Mesendoderm (in vitro differentiated cells): ENCODE results near the gene MALL.
A peak's percentile ranks its signal among the peaks of the same experiment; 100 is the strongest.
"Not testable (repeated sequence)": the region's sequence is repeated elsewhere in the genome, so short reads cannot be mapped to it uniquely, and the experiment has no call there.

Experiments used
- DNase-seq: peaks from one replicate; pipeline ENCODE4 v3.0.0; 2013
- H2AK5ac ChIP-seq: 2 replicates; pipeline ENCODE4 v1.6.1; 2013; ENCODE audit warnings: low read length, inconsistent platforms
- H2BK120ac ChIP-seq: 2 replicates; pipeline ENCODE4 v1.6.1; 2013; ENCODE audit warnings: low read depth, mild to moderate bottlenecking, low read length, moderate library complexity, mixed read lengths
- H2BK15ac ChIP-seq: replicated peaks from 2 replicates; pipeline ENCODE4 v1.6.1; 2013; ENCODE audit warnings: low read depth, mild to moderate bottlenecking, moderate library complexity
- H2BK5ac ChIP-seq: 2 replicates; pipeline ENCODE4 v1.6.1; 2013; ENCODE audit warnings: low read length, inconsistent platforms
- H3K18ac ChIP-seq: 2 replicates; pipeline ENCODE4 v1.6.1; 2013; ENCODE audit warnings: mild to moderate bottlenecking, low read length, mixed read lengths
- H3K23ac ChIP-seq: one replicate; pipeline ENCODE4 v1.6.1; 2013; ENCODE audit warnings: low read length
- H3K27ac ChIP-seq: 2 replicates; pipeline ENCODE4 v1.5.1; 2013; ENCODE audit warnings: low read depth, mild to moderate bottlenecking, inconsistent platforms, low read length, moderate library complexity
- H3K27me3 ChIP-seq: 2 replicates; pipeline ENCODE4 v1.6.1; 2013; ENCODE audit warnings: low read length, control low read depth, mild to moderate bottlenecking, inconsistent platforms; ENCODE audit not compliant: insufficient read depth, poor library complexity
- H3K36me3 ChIP-seq: 2 replicates; pipeline ENCODE4 v1.6.1; 2013; ENCODE audit warnings: low read length, inconsistent platforms; ENCODE audit not compliant: control insufficient read depth, insufficient read depth
- H3K4ac ChIP-seq: one replicate; pipeline ENCODE4 v1.6.1; 2013; ENCODE audit warnings: low read depth, mild to moderate bottlenecking, low read length, moderate library complexity
- H3K4me1 ChIP-seq: 2 replicates; pipeline ENCODE4 v1.6.1; 2013; ENCODE audit warnings: low read depth, low read length, inconsistent platforms; ENCODE audit not compliant: control insufficient read depth
- H3K4me2 ChIP-seq: 2 replicates; pipeline ENCODE4 v1.6.1; 2013; ENCODE audit warnings: low read length
- H3K4me3 ChIP-seq: 2 replicates; pipeline ENCODE4 v1.5.1; 2013; ENCODE audit warnings: mild to moderate bottlenecking, low read length
- H3K56ac ChIP-seq: one replicate; pipeline ENCODE4 v1.6.1; 2013; ENCODE audit warnings: low read length
- H3K79me1 ChIP-seq: 2 replicates; pipeline ENCODE4 v1.6.1; 2013; ENCODE audit warnings: low read length, inconsistent platforms
- H3K79me2 ChIP-seq: 2 replicates; pipeline ENCODE4 v1.6.1; 2013; ENCODE audit warnings: mild to moderate bottlenecking, low read length; ENCODE audit not compliant: control insufficient read depth, insufficient read depth
- H3K9ac ChIP-seq: 2 replicates; pipeline ENCODE4 v1.6.1; 2013; ENCODE audit warnings: low read length, inconsistent platforms
- H4K5ac ChIP-seq: one replicate; pipeline ENCODE4 v1.6.1; 2013; ENCODE audit warnings: low read length
- H4K8ac ChIP-seq: one replicate; pipeline ENCODE4 v1.6.1; 2013; ENCODE audit warnings: low read depth, mild to moderate bottlenecking, control low read depth, low read length, moderate library complexity
- WGBS: extraction: QIAGEN DNeasy Blood & Tissue Kit; methylation state at CpG from one replicate; pipeline ENCODE4 v1.1.7; 2013; ENCODE audit warnings: low lambda C conversion rate, missing lambda C conversion rate; ENCODE audit not compliant: insufficient coverage; ENCODE audit errors: extremely low coverage; 5-methylcytosine and 5-hydroxymethylcytosine counted together

Gene MALL

GRCh38 chr2:110049769-110050168 lies 65.9 kb downstream of the MALL start:
- not testable (repeated sequence) for H3K9ac ChIP-seq, H3K56ac ChIP-seq, H4K8ac ChIP-seq, H2BK120ac ChIP-seq, H3K18ac ChIP-seq, H3K79me1 ChIP-seq, H3K23ac ChIP-seq, H2BK15ac ChIP-seq, H3K4me2 ChIP-seq, H2AK5ac ChIP-seq, H3K79me2 ChIP-seq, H3K4me3 ChIP-seq, H3K27me3 ChIP-seq, H2BK5ac ChIP-seq, H3K4me1 ChIP-seq, H3K27ac ChIP-seq, DNase-seq, H4K5ac ChIP-seq, H3K36me3 ChIP-seq, H3K4ac ChIP-seq
- no CpG with 5 or more reads among the region's 5 CpGs for WGBS

- not testable (repeated sequence) for H2BK120ac ChIP-seq, H3K4me2 ChIP-seq, H3K79me1 ChIP-seq, H3K9ac ChIP-seq, H3K27ac ChIP-seq, H3K4ac ChIP-seq, H4K8ac ChIP-seq, H2BK15ac ChIP-seq, H3K4me1 ChIP-seq, H3K79me2 ChIP-seq, H3K23ac ChIP-seq, H3K36me3 ChIP-seq, H3K18ac ChIP-seq, H2AK5ac ChIP-seq, H2BK5ac ChIP-seq, H3K4me3 ChIP-seq, H4K5ac ChIP-seq, H3K27me3 ChIP-seq
- peak overlapping the region; percentile 15 for H3K56ac ChIP-seq
- peak; percentile 48 for DNase-seq
- WGBS = no CpG with 5 or more reads among the region's 16 CpGs
Observed at GRCh38 chr2:110048255-110049197, 67.1 kb downstream of the MALL start.

GRCh38 chr2:110047225-110047624 lies 68.4 kb downstream of the MALL start:
- not testable (repeated sequence) for H2BK5ac ChIP-seq, H3K56ac ChIP-seq, H4K5ac ChIP-seq, H3K4me1 ChIP-seq, H3K79me1 ChIP-seq, H2BK15ac ChIP-seq, H3K27me3 ChIP-seq, H3K27ac ChIP-seq, H3K4me2 ChIP-seq, H3K79me2 ChIP-seq, H3K23ac ChIP-seq, DNase-seq, H4K8ac ChIP-seq, H3K4ac ChIP-seq, H3K36me3 ChIP-seq, H3K9ac ChIP-seq, H3K18ac ChIP-seq, H2AK5ac ChIP-seq, H2BK120ac ChIP-seq, H3K4me3 ChIP-seq
- WGBS = no CpG with 5 or more reads among the region's 4 CpGs

- H3K18ac ChIP-seq, H3K27me3 ChIP-seq, H4K8ac ChIP-seq, H3K4me3 ChIP-seq, H3K56ac ChIP-seq, DNase-seq, H3K36me3 ChIP-seq, H3K79me1 ChIP-seq, H2AK5ac ChIP-seq, H3K79me2 ChIP-seq, H4K5ac ChIP-seq, H3K4me1 ChIP-seq, H3K4ac ChIP-seq, H3K27ac ChIP-seq, H3K9ac ChIP-seq, H3K4me2 ChIP-seq, H3K23ac ChIP-seq, H2BK5ac ChIP-seq, H2BK15ac ChIP-seq, H2BK120ac ChIP-seq: not testable (repeated sequence)
- no CpG with 5 or more reads among the region's 10 CpGs for WGBS
Observed at GRCh38 chr2:110041941-110042660, 73.5 kb downstream of the MALL start.

- DNase-seq, H3K4me3 ChIP-seq, H3K18ac ChIP-seq, H2AK5ac ChIP-seq, H3K79me2 ChIP-seq, H2BK15ac ChIP-seq, H3K4me1 ChIP-seq, H2BK120ac ChIP-seq, H4K8ac ChIP-seq, H3K56ac ChIP-seq, H3K36me3 ChIP-seq, H3K4ac ChIP-seq, H3K27ac ChIP-seq, H3K4me2 ChIP-seq, H4K5ac ChIP-seq, H3K79me1 ChIP-seq, H3K23ac ChIP-seq, H3K27me3 ChIP-seq, H3K9ac ChIP-seq, H2BK5ac ChIP-seq: not testable (repeated sequence)
- WGBS = no CpG with 5 or more reads among the region's 9 CpGs
Observed at GRCh38 chr2:110037336-110037735, 78.3 kb downstream of the MALL start.
